HG03575 (cell line): Measurements from ENCODE around the gene TMEM184A.

ENCODE experiments used
- ATAC-seq: cut with Tn5 transposase; IDR thresholded peaks from one replicate; pipeline ENCODE4 v1.9.1; 2021; ENCODE audit not compliant: unreplicated experiment, insufficient number of reproducible peaks, low FRiP score; ENCODE audit errors: extremely low read depth

Gene TMEM184A

DNA sequence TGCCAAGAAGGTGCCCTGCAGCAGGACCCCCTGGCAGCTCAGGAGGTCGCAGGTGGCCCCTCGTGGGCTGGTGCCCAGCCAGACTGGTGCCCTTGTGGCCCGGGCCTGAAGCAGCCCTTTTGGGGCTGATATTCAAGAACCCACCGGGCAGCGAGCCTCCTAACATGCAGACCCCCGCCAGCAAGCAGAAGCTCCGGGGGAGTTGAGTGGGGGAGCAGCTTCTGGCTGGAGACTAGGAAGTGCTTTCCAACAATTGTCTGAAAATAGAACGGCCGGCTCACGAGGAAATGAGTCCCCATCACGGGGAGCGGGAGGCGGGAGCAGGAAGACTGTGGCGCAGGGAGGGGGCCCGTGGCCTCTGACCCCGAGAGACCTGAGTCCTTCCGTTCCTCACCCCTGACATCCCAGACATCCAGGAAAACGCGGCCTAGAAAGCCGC, 42.3 kb downstream of the TMEM184A start:
- no peak for ATAC-seq

DNA sequence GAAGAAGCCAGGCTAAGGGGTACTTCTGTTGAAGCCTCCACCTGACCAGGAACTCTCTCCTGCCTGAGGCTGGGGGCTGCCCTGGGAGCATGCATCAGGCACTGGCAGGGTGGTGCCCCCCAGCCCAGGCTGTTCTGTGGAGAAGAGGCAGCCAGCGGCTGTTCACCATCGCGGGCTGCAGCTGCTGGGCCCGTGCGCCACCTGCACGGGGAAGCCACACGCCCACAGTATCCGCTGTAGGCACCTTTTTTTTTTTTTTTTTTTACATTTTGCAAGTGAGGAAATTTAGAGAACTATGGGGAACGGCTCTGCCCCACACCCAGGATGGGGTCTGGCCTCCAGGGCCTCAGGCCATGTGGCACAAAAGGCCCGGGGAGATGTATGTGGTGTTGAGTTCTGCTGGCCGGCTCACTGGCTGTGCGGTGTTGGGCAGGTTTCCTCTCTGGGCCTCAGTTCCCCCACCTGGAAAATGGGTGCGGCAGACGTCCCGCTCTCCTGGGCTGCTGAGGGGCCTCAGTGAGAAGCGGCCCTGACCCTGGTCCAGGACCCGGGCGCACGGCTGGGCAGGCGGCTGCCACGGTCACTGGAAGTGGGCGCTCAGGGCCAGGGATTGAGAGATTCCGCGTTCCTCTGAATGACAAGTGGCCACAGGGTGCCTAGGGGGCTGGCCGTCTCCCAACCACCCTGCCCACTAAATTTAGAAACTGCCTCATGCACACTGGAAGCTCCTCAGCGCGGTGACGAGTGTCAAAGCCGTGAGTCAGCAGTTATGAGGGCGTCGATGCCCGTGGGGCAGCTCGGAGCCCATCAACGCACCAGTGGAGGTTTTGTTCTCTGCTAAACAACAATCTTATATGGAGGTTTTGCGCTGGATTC, 43.0 kb downstream of the TMEM184A start:
- ATAC-seq: no peak

DNA sequence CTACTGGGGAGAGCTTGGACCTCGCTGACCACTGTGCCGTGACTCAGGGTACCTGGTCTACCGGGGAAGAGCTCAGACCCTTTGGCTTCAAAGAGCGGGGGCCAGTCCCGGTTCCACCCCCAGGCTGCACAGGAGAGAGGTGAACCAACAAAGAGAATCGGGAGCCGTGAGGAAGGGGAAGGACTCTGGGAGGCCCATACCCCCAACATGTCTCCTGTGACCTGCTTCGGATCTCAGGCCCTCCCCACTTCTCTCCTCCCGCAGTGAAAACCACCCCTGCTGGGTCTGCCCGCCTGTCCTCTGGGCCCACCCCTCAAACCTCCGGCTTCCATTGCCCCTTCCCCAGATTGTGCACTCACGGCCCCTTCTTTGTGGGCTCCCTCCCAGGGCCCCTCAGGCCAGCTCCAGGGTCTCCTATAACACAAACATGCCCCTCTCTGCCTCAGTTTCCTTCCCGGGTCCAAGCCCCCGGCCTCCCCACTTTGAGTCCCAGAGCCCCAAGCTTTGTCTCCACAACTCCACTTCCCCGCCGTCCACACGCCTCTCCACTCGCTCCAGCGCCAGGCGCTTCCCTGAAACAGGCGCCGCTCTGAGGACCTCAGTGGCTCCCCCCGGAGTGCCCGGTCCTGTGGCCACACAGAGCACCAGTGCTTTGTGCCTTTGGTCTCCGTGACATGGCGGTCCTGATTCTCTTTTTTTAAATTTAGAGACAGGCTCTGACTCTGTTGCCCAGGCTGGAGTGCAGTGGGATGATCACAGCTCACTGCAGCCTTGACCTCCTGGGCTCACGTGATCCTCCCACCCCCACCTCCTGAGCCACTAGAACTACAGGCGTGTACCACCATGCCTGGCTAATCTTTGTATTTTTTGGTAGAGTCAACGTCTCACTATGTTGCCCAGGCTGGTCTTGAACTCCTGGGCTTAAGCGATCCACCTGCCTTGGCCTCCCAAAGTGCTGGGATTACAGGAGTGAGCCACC, 44.3 kb downstream of the TMEM184A start:
- ATAC-seq: no peak

DNA sequence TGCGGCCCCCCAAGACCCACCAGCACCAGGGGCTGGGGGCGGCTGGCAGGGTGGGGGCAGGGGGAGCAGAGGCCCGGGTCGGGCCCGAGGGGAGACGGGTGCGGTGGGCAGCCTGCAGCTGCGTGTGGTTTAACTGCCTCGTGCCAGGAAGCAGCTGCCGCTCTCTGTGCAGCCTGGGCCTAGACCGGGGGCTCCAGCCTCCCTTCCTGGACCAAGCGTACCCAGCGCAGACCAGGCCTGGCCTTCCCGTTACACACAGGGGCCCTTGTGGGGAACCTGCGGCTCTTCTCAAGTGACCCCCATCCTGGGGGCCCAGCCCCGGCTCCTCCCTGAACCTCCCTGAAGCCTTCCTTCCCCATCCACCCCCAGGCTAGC, 45.2 kb downstream of the TMEM184A start:
- ATAC-seq: no peak

DNA sequence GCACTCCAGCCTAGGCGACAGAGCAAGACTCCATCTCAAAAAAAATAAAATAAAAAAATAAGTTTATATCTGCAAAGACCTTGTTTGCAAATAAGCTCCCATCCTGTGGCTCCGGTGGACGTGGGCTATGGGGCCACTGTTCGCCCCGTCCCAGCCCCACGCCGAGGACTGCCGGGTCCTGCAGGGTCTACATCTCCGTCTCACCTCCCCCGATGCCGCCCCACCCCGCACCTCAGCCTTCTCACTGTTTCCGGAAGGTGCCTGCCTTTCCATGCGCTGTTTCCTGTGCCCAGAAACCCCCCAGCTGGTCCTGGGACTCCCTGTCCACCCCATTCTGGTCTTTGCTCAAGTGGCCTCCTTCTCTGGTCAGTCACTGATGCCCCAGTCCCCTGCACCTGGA, 46.8 kb downstream of the TMEM184A start:
- ATAC-seq: no peak

DNA sequence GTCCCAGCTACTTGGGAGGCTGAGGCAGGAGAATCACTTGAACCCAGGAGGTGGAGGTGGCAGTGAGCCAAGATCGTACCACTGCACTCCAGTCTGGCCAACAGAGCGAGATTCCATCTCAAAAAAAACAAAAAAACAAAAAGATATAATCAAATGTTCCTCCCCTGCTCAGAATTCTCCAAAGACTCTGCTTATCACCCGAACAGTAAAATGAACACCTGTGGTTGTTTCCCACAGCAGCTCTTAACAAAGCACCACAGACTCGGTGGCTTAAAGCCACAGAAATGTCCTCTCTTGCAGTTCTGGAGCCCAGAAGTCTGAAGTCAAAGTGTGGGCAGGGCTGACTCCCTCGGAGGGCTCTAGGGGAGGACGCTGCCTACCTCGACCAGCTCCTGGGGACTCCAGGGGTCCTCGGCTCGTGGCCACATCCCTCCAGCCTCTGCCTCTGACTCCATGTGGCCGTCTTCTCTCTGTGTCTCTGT, 47.7 kb downstream of the TMEM184A start:
- no peak for ATAC-seq

DNA sequence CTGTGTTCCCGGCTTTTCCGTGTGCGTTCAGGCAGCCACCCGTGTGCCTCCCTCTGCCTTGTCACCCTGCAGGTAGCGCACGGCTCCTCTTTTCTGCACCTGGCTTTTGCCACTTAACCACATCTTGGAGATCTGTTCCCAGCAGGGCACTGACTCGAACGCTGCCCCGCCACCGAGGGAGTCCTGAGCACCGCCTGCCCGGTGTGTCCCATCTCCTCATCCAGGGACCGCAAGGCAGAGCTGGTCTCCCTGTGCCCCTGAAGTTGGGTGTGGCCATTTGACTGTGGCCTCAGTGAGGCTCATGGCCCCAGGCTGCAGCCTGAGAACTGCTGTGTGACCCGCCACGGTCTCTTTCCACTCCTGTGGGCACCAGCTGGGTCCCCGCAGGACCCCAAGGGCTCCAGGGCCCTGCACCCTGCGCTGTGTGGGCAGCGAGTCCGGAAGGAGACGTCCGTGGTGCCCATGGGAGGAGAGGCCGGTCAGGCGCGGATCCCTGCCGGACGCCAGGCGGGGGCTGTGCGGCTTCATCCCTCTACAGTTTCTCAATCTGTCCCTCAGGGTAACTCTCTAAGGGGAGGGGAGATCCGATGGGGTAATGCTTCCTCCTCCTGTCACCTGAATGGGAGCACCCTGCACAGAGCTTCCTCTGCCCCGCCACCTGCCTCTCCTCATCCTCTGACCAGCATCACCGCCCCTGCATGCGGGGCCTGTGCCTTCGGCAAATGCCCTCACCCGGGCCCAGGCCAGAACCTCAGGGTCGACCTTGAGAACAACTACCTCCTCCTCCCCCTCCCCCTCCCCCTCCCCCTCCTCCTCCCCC, 50.1 kb downstream of the TMEM184A start:
- no peak for ATAC-seq

DNA sequence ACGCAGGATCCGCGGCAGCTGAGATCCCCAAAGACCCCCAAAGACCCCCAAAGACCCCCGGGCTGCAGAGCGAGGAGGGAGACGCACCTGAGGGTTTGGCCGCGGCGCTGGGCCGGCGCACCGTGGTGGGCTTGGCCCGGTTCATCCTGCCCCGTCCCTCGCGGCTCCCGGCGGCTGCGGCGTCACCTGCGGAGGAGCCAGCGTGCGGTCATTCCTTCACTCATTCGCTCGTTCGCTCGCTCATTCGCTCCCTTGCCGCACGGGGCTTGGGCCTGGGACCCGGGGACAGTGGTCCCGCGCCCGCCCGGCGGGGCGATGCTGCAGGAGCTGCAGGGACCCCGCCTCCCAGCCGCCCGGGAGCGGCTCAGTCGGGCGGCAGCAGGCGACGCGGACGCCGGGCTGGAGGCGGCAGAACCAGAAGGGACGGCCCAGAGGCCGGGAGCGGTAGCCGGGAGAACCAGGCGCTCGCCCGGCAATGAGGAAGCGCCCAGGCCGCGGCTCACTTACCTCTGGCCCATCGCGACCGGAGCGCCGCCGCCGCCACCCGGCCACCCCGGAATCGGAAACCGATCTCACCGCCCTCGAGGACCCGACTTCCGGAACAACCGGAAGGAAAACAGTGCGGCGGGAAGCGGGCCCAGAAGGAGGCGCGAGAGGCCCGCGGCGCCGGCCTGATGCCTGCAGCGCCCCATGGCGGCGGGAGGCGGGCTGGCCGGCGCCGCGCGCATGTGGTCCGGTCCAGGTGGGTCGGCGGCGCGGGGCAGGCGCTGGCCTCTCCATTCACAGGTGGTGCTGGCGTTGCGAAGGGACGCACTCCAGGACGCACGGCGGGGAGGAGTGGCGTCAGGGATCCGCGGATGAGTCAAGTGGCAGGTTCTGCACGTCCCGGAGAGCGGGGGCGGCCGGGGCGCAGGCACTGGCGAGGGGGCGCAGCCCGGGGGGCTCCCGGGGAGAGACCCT, 51.9 kb downstream of the TMEM184A start, which contains the start of gene INTS1:
INTS1 (minus strand) TSS at position 574 of the 960 bp plus-strand sequence; CDS start at position 145, 429 bp downstream.
- ATAC-seq: no peak

DNA sequence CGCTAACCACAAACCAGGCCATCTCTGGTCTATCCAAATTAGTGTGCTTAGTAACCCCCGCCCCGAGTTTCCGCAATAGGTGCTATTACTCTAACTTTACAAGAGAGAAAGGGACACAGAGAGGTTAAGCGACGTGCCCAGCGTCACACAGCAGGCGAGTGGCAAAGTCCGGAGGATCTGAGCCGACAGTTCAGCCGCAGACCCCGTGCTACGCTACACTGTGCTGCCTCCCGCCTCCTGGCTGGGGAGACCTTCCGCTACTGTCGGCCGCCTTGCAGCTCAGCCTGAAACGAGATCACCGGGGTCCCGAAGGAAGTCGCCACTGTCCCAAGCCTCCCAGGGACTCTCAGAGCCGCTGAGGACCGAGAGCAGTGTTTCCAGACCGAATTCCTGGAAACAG, 52.6 kb downstream of the TMEM184A start:
- no peak for ATAC-seq

DNA sequence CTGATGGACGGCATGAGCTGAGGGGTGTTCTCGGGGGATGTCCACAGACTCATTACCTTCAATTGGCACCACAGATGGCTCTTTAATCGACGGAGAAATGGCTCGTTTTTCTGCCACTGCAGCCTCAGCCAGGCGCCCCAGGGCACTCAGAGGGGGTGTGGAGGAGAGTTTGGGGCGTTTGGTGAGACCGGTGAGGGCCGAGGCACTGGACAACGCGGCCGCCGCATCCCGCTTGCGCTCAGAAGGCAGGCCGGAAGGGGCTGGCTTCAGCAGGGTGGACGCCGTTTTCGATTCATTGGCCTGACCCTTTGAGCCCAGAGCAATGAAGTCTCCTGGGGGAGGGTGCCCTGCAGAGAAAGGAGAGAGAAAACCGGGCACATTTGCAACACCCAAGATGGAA, 53.2 kb downstream of the TMEM184A start:
- no peak for ATAC-seq

DNA sequence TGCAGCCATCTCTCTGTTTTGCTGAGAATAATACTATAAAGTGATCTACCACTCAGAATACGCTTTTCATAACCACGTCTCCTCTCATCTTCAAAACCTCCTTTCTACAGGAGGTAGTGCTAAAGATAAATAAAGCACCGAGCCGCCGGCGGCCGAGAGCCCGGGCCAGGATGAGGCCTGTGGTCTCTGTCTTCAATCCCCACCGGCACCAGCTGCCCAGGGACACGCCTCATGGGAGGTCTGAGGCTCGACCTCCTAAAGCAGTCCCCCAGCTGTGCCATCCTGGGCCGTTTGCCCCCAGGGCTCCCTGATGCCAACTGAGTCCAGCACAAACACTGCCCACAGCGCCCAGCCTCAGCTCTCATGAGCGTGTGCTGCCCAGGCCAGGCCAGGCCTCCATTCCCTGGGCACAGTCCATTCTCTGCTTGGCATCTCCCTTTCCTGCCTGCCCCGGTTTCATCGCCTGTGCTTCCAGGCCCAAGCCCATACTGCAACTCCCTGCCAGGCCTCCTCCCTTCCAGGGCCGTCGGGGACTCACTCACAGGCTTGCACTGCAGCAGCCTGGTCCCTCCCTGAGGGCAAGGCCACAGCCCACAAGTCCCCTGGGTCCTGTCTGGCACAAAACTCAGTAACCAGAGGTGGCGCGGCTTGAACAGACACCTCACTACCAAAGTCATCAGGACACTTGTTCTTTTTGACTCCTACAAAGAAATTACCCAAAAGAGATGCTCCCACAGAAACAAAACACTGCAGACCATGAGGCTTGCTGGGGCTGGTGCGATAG, 54.3 kb downstream of the TMEM184A start:
- no peak for ATAC-seq

DNA sequence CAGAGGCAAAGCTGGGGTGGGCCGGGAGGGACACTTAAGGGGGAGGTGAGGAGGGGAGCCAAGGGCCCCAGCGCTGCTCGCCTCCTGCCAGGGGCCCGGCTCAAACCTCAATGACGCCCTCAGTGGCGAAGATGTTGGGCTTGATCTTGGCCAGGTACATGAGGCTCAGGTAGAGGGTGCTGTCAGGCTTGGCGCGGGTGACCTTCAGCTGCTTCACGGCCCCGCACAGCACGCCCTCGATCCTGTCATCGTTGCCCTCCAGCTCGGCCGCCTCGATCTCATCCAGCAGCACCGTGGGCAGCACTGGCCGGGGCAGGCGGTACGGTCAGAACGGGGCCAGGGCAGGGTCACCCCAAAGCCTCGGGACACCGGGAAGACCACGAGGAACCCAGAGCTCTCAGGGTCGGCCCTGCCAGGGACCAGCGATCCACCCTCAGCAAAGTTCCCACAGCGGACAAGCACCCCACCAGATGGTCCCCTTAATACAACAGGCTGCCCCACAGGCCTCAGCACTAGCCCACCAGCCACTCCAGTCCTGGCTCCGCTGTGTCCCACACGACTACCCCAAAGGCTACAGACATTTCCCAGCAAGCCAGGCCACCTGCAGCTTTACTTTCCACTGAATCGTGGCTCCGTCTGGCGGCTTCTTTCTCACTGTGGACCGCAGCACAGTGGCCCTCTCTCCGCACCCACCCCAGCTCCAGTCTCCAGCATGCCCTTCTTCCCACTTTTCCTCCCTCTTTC, 55.8 kb downstream of the TMEM184A start:
- no peak for ATAC-seq

DNA sequence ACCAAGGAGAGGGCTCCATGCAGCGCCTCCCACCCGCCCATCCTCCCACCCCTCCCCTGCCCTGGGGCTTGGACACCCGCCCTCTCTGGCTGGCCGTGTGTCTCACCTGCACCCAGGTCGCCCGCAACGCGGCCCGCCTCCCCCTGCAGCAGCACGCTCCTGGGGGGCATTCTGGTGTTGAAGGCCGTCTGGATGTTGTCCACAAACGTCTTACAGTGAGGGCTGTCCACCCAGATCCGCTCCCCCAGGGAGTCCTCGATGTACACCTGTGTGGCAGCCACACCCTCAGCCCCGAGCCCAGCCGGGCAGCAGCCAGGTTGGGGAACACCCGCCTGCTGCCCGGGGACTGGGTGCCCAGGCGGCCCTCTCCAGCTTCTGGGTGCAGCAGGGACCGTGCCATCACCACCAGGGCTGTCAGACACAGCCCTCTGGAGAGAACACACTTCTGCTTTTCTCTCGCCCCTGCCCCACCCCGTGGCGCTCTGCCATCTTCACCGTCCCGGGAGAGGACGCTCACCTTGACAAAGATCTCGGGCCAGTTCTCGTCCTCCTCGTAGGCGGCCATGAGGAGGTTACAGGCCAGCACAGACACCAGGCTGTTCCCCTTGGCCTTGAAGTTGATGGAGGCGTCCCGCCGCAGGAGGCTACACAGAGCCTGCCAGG, 56.5 kb downstream of the TMEM184A start:
- no peak for ATAC-seq

DNA sequence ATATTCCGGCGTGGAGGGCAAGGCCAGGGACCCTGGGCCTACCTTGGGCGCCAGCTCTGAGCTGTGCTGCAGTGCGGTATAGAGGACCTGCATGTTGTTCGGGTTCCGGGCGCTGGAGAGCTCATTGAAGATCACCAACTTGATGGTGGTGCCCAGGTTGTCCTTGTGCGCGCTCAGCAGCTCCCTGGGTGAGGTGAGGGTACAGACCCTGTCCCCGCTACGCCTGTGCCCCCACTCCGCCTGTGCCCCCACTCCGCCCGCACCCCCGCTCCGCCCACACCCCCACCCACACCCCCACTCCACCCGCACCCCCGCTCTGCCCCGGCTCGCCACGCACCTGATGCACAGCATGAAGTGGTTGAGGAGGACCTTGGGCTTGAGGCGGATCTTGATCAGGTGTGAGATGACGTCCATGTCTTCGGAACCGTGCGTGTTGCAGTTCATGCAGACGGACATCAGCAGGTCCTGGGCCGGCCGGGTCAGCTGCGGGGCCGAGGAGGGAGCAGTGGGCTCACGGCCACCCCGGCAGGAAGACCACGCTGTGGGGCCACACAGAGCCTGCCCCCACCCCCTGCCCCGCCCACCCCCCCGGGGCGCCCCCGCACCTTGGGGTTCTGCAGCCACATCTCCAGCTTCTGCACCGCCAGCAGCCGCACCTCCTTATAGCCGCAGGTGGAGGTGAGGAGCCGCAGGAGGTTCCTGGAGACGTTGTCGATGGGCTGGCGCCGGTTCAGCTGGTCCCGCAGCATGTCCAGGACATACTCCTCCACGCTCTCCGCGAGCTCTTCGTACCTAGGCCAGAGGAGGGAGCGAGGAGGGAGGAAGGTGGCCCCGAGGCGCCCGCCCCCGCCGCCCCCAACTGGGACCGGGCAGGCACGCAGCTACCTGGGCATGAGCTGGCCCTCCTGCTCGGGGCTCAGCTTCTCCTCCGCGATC, 57.4 kb downstream of the TMEM184A start:
- no peak for ATAC-seq
